HG02678 (cell line): Measurements from ENCODE around the gene FAM227B.
"Not testable (repeated sequence)": the region's sequence is repeated elsewhere in the genome, so short reads cannot be mapped to it uniquely, and the experiment has no call there.

Experiments used
- ATAC-seq: cut with Tn5 transposase; IDR thresholded peaks from one replicate; pipeline ENCODE4 v1.9.1; 2021; ENCODE audit warnings: mild to moderate bottlenecking, moderate library complexity; ENCODE audit not compliant: unreplicated experiment

Gene FAM227B

GRCh38 chr15:49383266-49383665 lies 237.4 kb downstream of the FAM227B start:
- no peak for ATAC-seq

GRCh38 chr15:49382394-49382793 lies 238.2 kb downstream of the FAM227B start:
- no peak for ATAC-seq

GRCh38 chr15:49380912-49381311 lies 239.7 kb downstream of the FAM227B start:
- ATAC-seq = no peak

- no peak for ATAC-seq
These were observed 240.6 kb downstream of the FAM227B start for GRCh38 chr15:49379996-49380395.

GRCh38 chr15:49372366-49372765 lies 248.3 kb downstream of the FAM227B start:
- ATAC-seq = no peak

GRCh38 chr15:49370782-49371181 lies 249.8 kb downstream of the FAM227B start:
- no peak for ATAC-seq

GRCh38 chr15:49366496-49366895 lies 254.1 kb downstream of the FAM227B start:
- no peak for ATAC-seq

- no peak for ATAC-seq
These were observed 259.2 kb downstream of the FAM227B start for GRCh38 chr15:49361370-49361769.

- ATAC-seq = not testable (repeated sequence)
These were observed 266.2 kb downstream of the FAM227B start for GRCh38 chr15:49354439-49354838.

- no peak for ATAC-seq
These were observed 277.1 kb downstream of the FAM227B start for GRCh38 chr15:49343546-49343945.

GRCh38 chr15:49339656-49340055 lies 281.0 kb downstream of the FAM227B start:
- no peak for ATAC-seq

GRCh38 chr15:49331951-49332350 lies 288.7 kb downstream of the FAM227B start:
- no peak for ATAC-seq

GRCh38 chr15:49331442-49331841 lies 289.2 kb downstream of the FAM227B start:
- no peak for ATAC-seq

GRCh38 chr15:49330166-49330565 lies 290.5 kb downstream of the FAM227B start:
- no peak for ATAC-seq

- no peak for ATAC-seq
These were observed 291.7 kb downstream of the FAM227B start for GRCh38 chr15:49328941-49329340.

- no peak for ATAC-seq
These were observed 292.7 kb downstream of the FAM227B start for GRCh38 chr15:49327927-49328326.

GRCh38 chr15:49323207-49323606 lies 297.4 kb downstream of the FAM227B start:
- ATAC-seq = no peak

- no peak for ATAC-seq
These were observed 300.3 kb downstream of the FAM227B start for GRCh38 chr15:49320351-49320750.

- ATAC-seq = no peak
These were observed 305.2 kb downstream of the FAM227B start for GRCh38 chr15:49315391-49315823.

- no peak for ATAC-seq
These were observed 305.9 kb downstream of the FAM227B start for GRCh38 chr15:49314716-49315115.

GRCh38 chr15:49313650-49314049 lies 307.0 kb downstream of the FAM227B start:
- no peak for ATAC-seq

- ATAC-seq = no peak
These were observed 310.7 kb downstream of the FAM227B start for GRCh38 chr15:49309889-49310288.

- ATAC-seq = no peak
These were observed 311.9 kb downstream of the FAM227B start for GRCh38 chr15:49308686-49309085.

- ATAC-seq = no peak
These were observed 314.1 kb downstream of the FAM227B start for GRCh38 chr15:49306551-49306950.
